ENCODE results near the gene SLC5A10. TPM values are rescaled to one million over a fixed set of nuclear protein-coding genes. Genes with fewer than 3 reads are reported as not detected.
A peak's percentile ranks its signal among the peaks of the same experiment; 100 is the strongest.

The SLC5A10 gene
- total RNA-seq, 1 donor from 2014 or later = not detected

DNA sequence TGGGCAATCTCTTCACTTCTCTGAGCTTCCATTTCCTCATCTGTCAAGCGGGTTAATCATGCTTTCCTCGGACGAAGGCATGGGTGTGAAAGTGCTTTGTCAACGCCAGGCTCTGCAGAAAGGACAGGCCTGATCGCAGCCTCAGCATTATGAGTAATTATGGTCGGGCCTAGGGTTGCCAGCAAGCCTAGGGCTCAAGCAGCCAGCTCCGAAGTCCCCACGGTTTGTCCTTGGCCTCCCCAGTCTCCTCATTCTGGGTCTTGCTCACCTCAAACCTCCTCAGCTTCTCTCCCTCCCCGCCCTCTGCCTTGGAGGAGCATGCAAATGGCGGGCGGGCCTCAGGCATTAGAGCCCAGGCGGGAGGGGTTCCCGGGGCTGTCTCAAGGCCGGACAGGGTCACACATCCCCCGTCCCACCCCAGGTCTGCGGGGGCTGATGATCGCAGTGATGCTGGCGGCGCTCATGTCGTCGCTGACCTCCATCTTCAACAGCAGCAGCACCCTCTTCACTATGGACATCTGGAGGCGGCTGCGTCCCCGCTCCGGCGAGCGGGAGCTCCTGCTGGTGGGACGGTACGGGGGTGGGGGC, 62.8 kb downstream of the SLC5A10 start:
- no peaks in the 10 kb centered on the region for H3K36me3 ChIP-seq (ENCODE audit: control insufficient read depth, insufficient read depth, low read length)
- no peaks in the 10 kb centered on the region for H3K27me3 ChIP-seq (ENCODE audit: control insufficient read depth, insufficient read depth, low read length)
- FAIRE-seq (no peak), DNase-seq (ENCODE audit: low read depth) (peak; percentile 83)
- TF ChIP-seq, protein P1, sequence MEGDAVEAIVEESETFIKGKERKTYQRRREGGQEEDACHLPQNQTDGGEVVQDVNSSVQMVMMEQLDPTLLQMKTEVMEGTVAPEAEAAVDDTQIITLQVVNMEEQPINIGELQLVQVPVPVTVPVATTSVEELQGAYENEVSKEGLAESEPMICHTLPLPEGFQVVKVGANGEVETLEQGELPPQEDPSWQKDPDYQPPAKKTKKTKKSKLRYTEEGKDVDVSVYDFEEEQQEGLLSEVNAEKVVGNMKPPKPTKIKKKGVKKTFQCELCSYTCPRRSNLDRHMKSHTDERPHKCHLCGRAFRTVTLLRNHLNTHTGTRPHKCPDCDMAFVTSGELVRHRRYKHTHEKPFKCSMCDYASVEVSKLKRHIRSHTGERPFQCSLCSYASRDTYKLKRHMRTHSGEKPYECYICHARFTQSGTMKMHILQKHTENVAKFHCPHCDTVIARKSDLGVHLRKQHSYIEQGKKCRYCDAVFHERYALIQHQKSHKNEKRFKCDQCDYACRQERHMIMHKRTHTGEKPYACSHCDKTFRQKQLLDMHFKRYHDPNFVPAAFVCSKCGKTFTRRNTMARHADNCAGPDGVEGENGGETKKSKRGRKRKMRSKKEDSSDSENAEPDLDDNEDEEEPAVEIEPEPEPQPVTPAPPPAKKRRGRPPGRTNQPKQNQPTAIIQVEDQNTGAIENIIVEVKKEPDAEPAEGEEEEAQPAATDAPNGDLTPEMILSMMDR (IDR thresholded peaks at IDR 0.05; ENCODE audit: insufficient read depth, low read length, severe bottlenecking) = no peak
- no peak overlapping the region for H3K4me3 ChIP-seq (ENCODE audit: low read depth, low read length)

DNA sequence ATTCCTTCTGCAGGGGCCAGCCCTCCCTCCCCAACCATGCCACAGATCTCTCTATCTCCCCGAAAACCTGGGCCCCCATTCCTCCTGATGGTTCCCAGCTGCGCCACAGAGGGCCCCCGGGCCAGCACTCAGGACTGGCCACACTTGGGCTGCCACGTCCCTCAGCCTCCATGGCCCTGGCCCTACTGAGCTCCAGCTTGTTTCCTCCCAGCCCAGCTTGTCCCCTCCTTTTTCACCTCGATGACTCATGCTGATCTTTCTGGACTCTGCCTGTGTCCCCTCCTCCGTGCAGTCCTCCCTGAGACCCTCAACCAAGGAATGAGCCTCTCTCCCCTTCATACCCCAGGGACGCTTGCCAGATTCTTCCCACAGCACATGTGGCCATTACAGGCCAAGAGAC, 63.5 kb downstream of the SLC5A10 start:
- TF ChIP-seq, protein P1 (IDR thresholded peaks at IDR 0.05; ENCODE audit: insufficient read depth, low read length, severe bottlenecking) = no peak
- Histone ChIP-seq H3K27me3 (ENCODE audit: control insufficient read depth, insufficient read depth, low read length) (no peaks in the 10 kb centered on the region), H3K36me3 (ENCODE audit: control insufficient read depth, insufficient read depth, low read length) (no peaks in the 10 kb centered on the region), H3K4me3 (ENCODE audit: low read depth, low read length) (no peak overlapping the region)
- no peak for DNase-seq (ENCODE audit: low read depth)
- FAIRE-seq = no peak

DNA sequence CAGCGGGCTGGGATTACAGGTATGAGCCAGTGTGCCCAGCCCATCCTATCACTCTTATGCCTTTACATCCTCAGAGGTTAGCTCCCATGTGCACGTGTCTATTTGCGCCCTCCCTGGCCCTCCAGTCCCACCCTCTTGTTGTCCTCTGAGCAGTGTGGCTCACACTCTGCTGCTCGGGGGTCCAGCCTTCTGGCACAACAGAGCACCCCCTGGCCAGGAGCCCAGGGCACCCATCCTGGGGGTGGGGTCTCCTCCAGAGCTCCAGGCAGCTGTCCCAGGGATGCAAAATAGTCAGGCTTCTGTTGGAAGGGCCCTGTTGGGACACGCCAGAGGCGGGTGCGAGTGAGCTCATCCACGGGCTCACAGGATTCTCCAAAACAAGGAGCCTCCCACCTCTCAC, 64.3 kb downstream of the SLC5A10 start:
- TF ChIP-seq, protein P1 (IDR thresholded peaks at IDR 0.05; ENCODE audit: insufficient read depth, low read length, severe bottlenecking) = no peak
- no peaks in the 10 kb centered on the region for H3K36me3 ChIP-seq (ENCODE audit: control insufficient read depth, insufficient read depth, low read length)
- FAIRE-seq (no peak), DNase-seq (ENCODE audit: low read depth) (peak; percentile 50)
- no peaks in the 10 kb centered on the region for H3K27me3 ChIP-seq (ENCODE audit: control insufficient read depth, insufficient read depth, low read length)
- no peak overlapping the region for H3K4me3 ChIP-seq (ENCODE audit: low read depth, low read length)

DNA sequence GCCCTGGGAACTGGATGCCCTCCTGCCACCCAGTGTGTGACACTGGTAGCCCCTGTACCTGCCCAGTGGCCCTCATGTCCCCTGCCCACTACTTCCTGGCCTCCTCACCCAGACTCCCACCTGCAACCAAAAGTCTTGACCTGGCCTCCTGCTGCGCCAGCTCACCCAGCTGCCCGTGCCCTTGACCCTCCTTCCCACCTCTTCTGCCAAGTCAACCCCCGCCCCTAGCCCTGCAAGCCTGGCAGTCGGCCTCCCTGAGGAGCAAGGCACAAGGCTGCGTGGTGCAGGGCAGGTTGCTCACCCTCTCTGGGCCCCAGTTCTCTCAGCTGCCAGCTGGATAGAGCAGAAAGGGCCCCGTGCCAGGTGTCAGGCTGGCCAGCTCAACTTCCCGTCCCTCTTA, 64.9 kb downstream of the SLC5A10 start:
- Histone ChIP-seq H3K27me3 (ENCODE audit: control insufficient read depth, insufficient read depth, low read length) (no peaks in the 10 kb centered on the region), H3K4me3 (ENCODE audit: low read depth, low read length) (no peak overlapping the region), H3K36me3 (ENCODE audit: control insufficient read depth, insufficient read depth, low read length) (no peaks in the 10 kb centered on the region)
- FAIRE-seq = no peak
- no peak for DNase-seq (ENCODE audit: low read depth)
- TF ChIP-seq, protein P1 (IDR thresholded peaks at IDR 0.05; ENCODE audit: insufficient read depth, low read length, severe bottlenecking) = no peak

DNA sequence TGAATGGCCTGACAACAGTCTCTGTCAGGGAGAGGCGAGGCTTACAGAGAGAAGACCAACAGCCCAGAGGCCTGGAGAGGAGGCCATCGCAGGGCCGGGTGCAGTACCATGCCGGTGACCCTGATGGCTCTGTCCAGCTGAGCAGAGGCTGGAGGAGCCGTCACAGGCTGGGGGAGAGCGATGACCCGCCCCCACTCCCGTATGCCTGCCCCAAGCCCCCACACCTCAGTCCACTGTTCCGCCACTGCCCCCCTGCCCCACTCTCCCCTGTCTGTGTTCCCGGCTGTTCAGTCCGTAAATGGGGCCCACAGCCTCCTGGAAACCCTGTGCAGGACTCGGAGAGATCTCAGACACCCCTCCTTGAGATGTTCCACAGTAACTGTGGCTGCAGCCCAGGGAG, 65.4 kb downstream of the SLC5A10 start:
- Histone ChIP-seq H3K4me3 (ENCODE audit: low read depth, low read length) (no peak overlapping the region), H3K36me3 (ENCODE audit: control insufficient read depth, insufficient read depth, low read length) (no peaks in the 10 kb centered on the region), H3K27me3 (ENCODE audit: control insufficient read depth, insufficient read depth, low read length) (no peaks in the 10 kb centered on the region)
- DNase-seq (ENCODE audit: low read depth) = no peak
- TF ChIP-seq, protein P1 (IDR thresholded peaks at IDR 0.05; ENCODE audit: insufficient read depth, low read length, severe bottlenecking) = no peak
- FAIRE-seq = no peak
